ENCODE data around the gene HBS1L.

GRCh38 chr6:135085700-135086413 is 31.2 kb upstream of the HBS1L start:
- TF ChIP-seq GATA2 (IDR thresholded peaks at IDR 0.05; ENCODE audit: low read depth, low read length), result no peak
- no peak for TF ChIP-seq GATA3 (IDR thresholded peaks at IDR 0.05; ENCODE audit: low read depth, low read length)
